Liver (tissue), 9 donors: ENCODE data around the gene GABBR2. TPM values are rescaled to one million over a fixed set of nuclear protein-coding genes. Genes with fewer than 3 reads are reported as not detected.

Experiments used
- DNase-seq: peaks from one replicate; pipeline ENCODE4 v3.0.0-alpha.2; 2017; ENCODE audit warnings: low spot score
- H3K27ac ChIP-seq, 2 donors: one replicate each; pipeline ENCODE4 v1.7.0; 2013; ENCODE audit warnings: inconsistent platforms in 2 of 2, low read length in 2 of 2, control low read depth in 1 of 2, low read depth in 1 of 2, mild to moderate bottlenecking in 1 of 2
- H3K27me3 ChIP-seq, 4 donors: one replicate each; pipeline versions ENCODE4 v1.6.1 to v1.7.0; 2013; ENCODE audit warnings: low read length in 3 of 4, inconsistent platforms in 1 of 4, mild to moderate bottlenecking in 1 of 4, moderate library complexity in 1 of 4; ENCODE audit not compliant: control insufficient read depth in 4 of 4, insufficient read depth in 4 of 4
- H3K36me3 ChIP-seq, 4 donors: one replicate each; pipeline versions ENCODE4 v1.6.1 to v1.7.0; 2013; ENCODE audit warnings: low read length in 3 of 4, mild to moderate bottlenecking in 3 of 4, low read depth in 1 of 4, moderate library complexity in 1 of 4; ENCODE audit not compliant: control insufficient read depth in 4 of 4, insufficient read depth in 3 of 4
- H3K4me1 ChIP-seq, 4 donors: one replicate each; pipeline versions ENCODE4 v1.6.1 to v1.7.0; 2013; ENCODE audit warnings: low read length in 3 of 4, mild to moderate bottlenecking in 3 of 4, moderate library complexity in 1 of 4; ENCODE audit not compliant: control insufficient read depth in 4 of 4, insufficient read depth in 4 of 4
- H3K4me3 ChIP-seq, 3 donors: one replicate each; pipeline versions ENCODE4 v1.6.1 to v1.7.0; 2013; ENCODE audit warnings: low read length in 3 of 3, control low read depth in 1 of 3, low read depth in 1 of 3, mild to moderate bottlenecking in 1 of 3
- H3K9ac ChIP-seq, 2 donors: one replicate each; pipeline ENCODE4 v1.7.0; 2013; ENCODE audit warnings: low read length in 2 of 2, mild to moderate bottlenecking in 2 of 2, moderate library complexity in 2 of 2, control low read depth in 1 of 2, low read depth in 1 of 2
- H3K9me3 ChIP-seq, 4 donors: one replicate each; pipeline versions ENCODE4 v1.6.1 to v1.7.0; 2013; ENCODE audit warnings: low read length in 3 of 4; ENCODE audit not compliant: control insufficient read depth in 4 of 4
- FOXA1 ChIP-seq: IDR thresholded peaks from 2 replicates; pipeline ENCODE4 v1.6.1; 2016; ENCODE audit warnings: antibody characterized with exemption
- FOXA2 ChIP-seq: IDR thresholded peaks from 2 replicates; pipeline ENCODE4 v1.6.1; 2016; ENCODE audit warnings: antibody characterized with exemption
- GABPA ChIP-seq, 2 donors: IDR thresholded peaks in 1 of 2; conservative IDR thresholded peaks in 1 of 2; 2 replicates each; pipeline ENCODE4 v1.6.1; 2016; ENCODE audit warnings: antibody characterized with exemption in 2 of 2, mild to moderate bottlenecking in 1 of 2, moderate library complexity in 1 of 2
- NR2F2 ChIP-seq: IDR thresholded peaks from 2 replicates; pipeline ENCODE4 v1.6.1; 2016; ENCODE audit warnings: antibody characterized with exemption
- SP1 ChIP-seq: IDR thresholded peaks from 2 replicates; pipeline ENCODE4 v1.6.1; 2018; ENCODE audit warnings: antibody characterized with exemption, mild to moderate bottlenecking
- YY1 ChIP-seq: IDR thresholded peaks from 2 replicates; pipeline ENCODE4 v1.6.1; 2016; ENCODE audit warnings: antibody characterized with exemption, mild to moderate bottlenecking
- WGBS: extraction: QIAGEN DNeasy Blood & Tissue Kit; methylation state at CpG from one replicate; pipeline ENCODE4 v1.1.7; 2013; 5-methylcytosine and 5-hydroxymethylcytosine counted together
- polyA plus RNA-seq, 2 donors: library from polyadenylated mRNA; stranded (reverse) in 1 of 2; unstranded in 1 of 2; fragments of 200-250 nt in 1 of 2; fragments of >200 nt in 1 of 2; fragmentation: Nextera tagmentation in 1 of 2; extraction: Ambion mirVana in 1 of 2; gene quantifications; one replicate each; pipeline versions ENCODE4 v1.2.1 to v1.2.3, GENCODE V29; 2013 to 2015
- total RNA-seq, 2 donors: library from RNA; depleted of rRNA; stranded (reverse); fragments of >200 nt; gene quantifications; one replicate each; pipeline ENCODE4 v1.2.3, GENCODE V29; 2014
- TF ChIP-seq, protein P1 (sequence below): IDR thresholded peaks from 2 replicates; pipeline ENCODE4 v1.6.1; 2016; ENCODE audit warnings: antibody characterized with exemption, mild to moderate bottlenecking
- TF ChIP-seq, protein P2 (sequence below): IDR thresholded peaks from 2 replicates; pipeline ENCODE4 v1.6.1; 2016; ENCODE audit warnings: antibody characterized with exemption
- TF ChIP-seq, protein P3 (sequence below): fragments of 150-350 bp; IDR thresholded peaks from 2 replicates; pipeline ENCODE4 v1.5.1; 2017; ENCODE audit warnings: improper control_type of control experiment, low read depth, low read length; ENCODE audit not compliant: missing input control
- TF ChIP-seq, protein P4 (sequence below): IDR thresholded peaks from 2 replicates; pipeline ENCODE4 v1.6.1; 2016; ENCODE audit warnings: antibody characterized with exemption
- donor health status: healthy.
- donor health status: healthy.
- donor health status: healthy.
- donor health status: healthy.
- donor health status: healthy.

GABBR2 gene
- total and polyA plus RNA-seq, 4 donors, result 0.03 to 0.23 (median 0.08) TPM; not detected in 1

DNA sequence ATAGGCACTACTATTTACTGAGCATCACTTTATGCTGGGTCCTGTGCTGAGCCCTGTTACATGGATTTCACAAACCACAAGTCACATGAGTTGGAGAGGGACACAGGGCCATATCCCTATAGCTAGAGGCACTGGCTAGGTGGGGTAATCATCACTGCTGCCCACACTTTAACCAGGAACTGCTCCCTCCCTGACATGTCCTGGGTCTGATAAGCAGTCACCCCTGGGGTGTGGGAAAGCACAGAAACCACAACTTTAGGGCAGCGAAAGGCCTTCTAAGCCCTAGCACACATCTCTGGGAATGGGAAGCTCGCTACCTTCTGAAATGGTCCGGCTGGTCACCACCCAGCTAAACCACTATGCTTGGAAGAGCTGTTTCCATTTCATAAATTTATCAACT is 468.3 kb downstream of the GABBR2 start:
- H3K9me3 ChIP-seq, result no peaks in the 10 kb centered on the region
- TF ChIP-seq GABPA (IDR thresholded peaks at IDR 0.05 in 1 of 2, conservative IDR thresholded peaks at IDR 0.05 in 1 of 2) (no peak), FOXA2 (no peak), YY1 (no peak), SP1 (no peak), FOXA1 (no peak), NR2F2 (no peak)
- TF ChIP-seq, protein P1, sequence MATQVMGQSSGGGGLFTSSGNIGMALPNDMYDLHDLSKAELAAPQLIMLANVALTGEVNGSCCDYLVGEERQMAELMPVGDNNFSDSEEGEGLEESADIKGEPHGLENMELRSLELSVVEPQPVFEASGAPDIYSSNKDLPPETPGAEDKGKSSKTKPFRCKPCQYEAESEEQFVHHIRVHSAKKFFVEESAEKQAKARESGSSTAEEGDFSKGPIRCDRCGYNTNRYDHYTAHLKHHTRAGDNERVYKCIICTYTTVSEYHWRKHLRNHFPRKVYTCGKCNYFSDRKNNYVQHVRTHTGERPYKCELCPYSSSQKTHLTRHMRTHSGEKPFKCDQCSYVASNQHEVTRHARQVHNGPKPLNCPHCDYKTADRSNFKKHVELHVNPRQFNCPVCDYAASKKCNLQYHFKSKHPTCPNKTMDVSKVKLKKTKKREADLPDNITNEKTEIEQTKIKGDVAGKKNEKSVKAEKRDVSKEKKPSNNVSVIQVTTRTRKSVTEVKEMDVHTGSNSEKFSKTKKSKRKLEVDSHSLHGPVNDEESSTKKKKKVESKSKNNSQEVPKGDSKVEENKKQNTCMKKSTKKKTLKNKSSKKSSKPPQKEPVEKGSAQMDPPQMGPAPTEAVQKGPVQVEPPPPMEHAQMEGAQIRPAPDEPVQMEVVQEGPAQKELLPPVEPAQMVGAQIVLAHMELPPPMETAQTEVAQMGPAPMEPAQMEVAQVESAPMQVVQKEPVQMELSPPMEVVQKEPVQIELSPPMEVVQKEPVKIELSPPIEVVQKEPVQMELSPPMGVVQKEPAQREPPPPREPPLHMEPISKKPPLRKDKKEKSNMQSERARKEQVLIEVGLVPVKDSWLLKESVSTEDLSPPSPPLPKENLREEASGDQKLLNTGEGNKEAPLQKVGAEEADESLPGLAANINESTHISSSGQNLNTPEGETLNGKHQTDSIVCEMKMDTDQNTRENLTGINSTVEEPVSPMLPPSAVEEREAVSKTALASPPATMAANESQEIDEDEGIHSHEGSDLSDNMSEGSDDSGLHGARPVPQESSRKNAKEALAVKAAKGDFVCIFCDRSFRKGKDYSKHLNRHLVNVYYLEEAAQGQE, result no peak
- TF ChIP-seq, protein P2, sequence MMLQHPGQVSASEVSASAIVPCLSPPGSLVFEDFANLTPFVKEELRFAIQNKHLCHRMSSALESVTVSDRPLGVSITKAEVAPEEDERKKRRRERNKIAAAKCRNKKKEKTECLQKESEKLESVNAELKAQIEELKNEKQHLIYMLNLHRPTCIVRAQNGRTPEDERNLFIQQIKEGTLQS, result no peak
- TF ChIP-seq, protein P3, sequence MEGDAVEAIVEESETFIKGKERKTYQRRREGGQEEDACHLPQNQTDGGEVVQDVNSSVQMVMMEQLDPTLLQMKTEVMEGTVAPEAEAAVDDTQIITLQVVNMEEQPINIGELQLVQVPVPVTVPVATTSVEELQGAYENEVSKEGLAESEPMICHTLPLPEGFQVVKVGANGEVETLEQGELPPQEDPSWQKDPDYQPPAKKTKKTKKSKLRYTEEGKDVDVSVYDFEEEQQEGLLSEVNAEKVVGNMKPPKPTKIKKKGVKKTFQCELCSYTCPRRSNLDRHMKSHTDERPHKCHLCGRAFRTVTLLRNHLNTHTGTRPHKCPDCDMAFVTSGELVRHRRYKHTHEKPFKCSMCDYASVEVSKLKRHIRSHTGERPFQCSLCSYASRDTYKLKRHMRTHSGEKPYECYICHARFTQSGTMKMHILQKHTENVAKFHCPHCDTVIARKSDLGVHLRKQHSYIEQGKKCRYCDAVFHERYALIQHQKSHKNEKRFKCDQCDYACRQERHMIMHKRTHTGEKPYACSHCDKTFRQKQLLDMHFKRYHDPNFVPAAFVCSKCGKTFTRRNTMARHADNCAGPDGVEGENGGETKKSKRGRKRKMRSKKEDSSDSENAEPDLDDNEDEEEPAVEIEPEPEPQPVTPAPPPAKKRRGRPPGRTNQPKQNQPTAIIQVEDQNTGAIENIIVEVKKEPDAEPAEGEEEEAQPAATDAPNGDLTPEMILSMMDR, result no peak
- TF ChIP-seq, protein P4, sequence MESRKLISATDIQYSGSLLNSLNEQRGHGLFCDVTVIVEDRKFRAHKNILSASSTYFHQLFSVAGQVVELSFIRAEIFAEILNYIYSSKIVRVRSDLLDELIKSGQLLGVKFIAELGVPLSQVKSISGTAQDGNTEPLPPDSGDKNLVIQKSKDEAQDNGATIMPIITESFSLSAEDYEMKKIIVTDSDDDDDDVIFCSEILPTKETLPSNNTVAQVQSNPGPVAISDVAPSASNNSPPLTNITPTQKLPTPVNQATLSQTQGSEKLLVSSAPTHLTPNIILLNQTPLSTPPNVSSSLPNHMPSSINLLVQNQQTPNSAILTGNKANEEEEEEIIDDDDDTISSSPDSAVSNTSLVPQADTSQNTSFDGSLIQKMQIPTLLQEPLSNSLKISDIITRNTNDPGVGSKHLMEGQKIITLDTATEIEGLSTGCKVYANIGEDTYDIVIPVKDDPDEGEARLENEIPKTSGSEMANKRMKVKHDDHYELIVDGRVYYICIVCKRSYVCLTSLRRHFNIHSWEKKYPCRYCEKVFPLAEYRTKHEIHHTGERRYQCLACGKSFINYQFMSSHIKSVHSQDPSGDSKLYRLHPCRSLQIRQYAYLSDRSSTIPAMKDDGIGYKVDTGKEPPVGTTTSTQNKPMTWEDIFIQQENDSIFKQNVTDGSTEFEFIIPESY, result no peak
- H3K36me3 ChIP-seq, result peaks cover 0 to 2% (median 0%) of the 10 kb centered on the region in 4 donors
- H3K27me3 ChIP-seq, result no peaks in the 10 kb centered on the region
- H3K9ac ChIP-seq, result no peak overlapping the region
- no peaks in the 10 kb centered on the region for H3K4me1 ChIP-seq
- H3K27ac ChIP-seq, result no peak overlapping the region
- 93% methylated on average over 3 of the region's 3 CpGs for WGBS
- DNase-seq, result no peak
- H3K4me3 ChIP-seq, result no peak overlapping the region

Other genes starting within 250 kb of the GABBR2 start
- gene ANKS6, start 87.6 kb upstream of the GABBR2 start, total RNA-seq, result 1 to 10 TPM; 1.9 to 6.3 TPM
- 1 to 10 TPM; 2.3 to 3.5 TPM for gene ANKS6, start 87.6 kb upstream of the GABBR2 start, polyA plus RNA-seq
- 1 to 10 TPM in 1 of 2 donors, under 1 TPM in 1; 0.25 to 1.4 TPM for gene GALNT12, start 98.7 kb upstream of the GABBR2 start, total RNA-seq
- under 1 TPM in 1 of 2 donors, not detected in 1; 0.16 TPM for gene GALNT12, start 98.7 kb upstream of the GABBR2 start, polyA plus RNA-seq
- gene COL15A1, start 235.0 kb upstream of the GABBR2 start, total RNA-seq, result under 1 TPM; 0.33 to 0.42 TPM
- under 1 TPM; 0.10 to 0.16 TPM for gene COL15A1, start 235.0 kb upstream of the GABBR2 start, polyA plus RNA-seq